OCI-LY1 (cell line): ENCODE results near the gene DUT.

Experiments used
- H2AFZ ChIP-seq: fragments of 200-600 bp; sonication (generic), shearing (Covaris generic); 2 replicates; pipeline ENCODE4 v1.6.0; 2014; ENCODE audit warnings: antibody characterized with exemption, mild to moderate bottlenecking, low read length
- H3F3A ChIP-seq: fragments of 200-600 bp; sonication (generic), shearing (Covaris generic); 2 replicates; pipeline ENCODE4 v1.6.0; 2014; ENCODE audit warnings: mild to moderate bottlenecking, antibody characterized with exemption, low read length, moderate library complexity; ENCODE audit not compliant: insufficient read depth
- H3K27ac ChIP-seq: fragments of 200-600 bp; sonication (generic); 2 replicates; pipeline ENCODE4 v1.5.1; 2014; ENCODE audit warnings: low read length, mixed run types, mild to moderate bottlenecking, low read depth; ENCODE audit not compliant: poor library complexity, severe bottlenecking
- H3K27me3 ChIP-seq: fragments of 200-600 bp; sonication (generic); 2 replicates; pipeline ENCODE4 v1.6.0; 2014; ENCODE audit warnings: antibody characterized with exemption, mild to moderate bottlenecking, low read length, moderate library complexity; ENCODE audit not compliant: insufficient read depth
- H3K36me3 ChIP-seq: fragments of 200-600 bp; sonication (generic); 2 replicates; pipeline ENCODE4 v1.6.1; 2014; ENCODE audit warnings: mild to moderate bottlenecking, antibody characterized with exemption, low read length, moderate library complexity, mixed read lengths; ENCODE audit not compliant: insufficient read depth
- H3K4me1 ChIP-seq: fragments of 200-600 bp; sonication (generic); 2 replicates; pipeline ENCODE4 v1.5.1; 2014; ENCODE audit warnings: mild to moderate bottlenecking, low read length, moderate library complexity; ENCODE audit not compliant: insufficient read depth, severe bottlenecking
- H3K4me2 ChIP-seq: fragments of 200-600 bp; sonication (generic), shearing (Covaris generic); 2 replicates; pipeline ENCODE4 v1.6.1; 2014; ENCODE audit warnings: low read length
- H3K4me3 ChIP-seq: fragments of 200-600 bp; sonication (generic); 2 replicates; pipeline ENCODE4 v1.5.1; 2014; ENCODE audit warnings: low read length, low read depth, mild to moderate bottlenecking, mixed read lengths; ENCODE audit not compliant: poor library complexity, severe bottlenecking
- H3K79me2 ChIP-seq: fragments of 200-600 bp; shearing (Covaris generic); 2 replicates; pipeline ENCODE4 v1.6.1; 2016; ENCODE audit warnings: mixed run types, low read length, mixed read lengths; ENCODE audit not compliant: insufficient read depth
- H3K9ac ChIP-seq: fragments of 200-600 bp; sonication (generic), shearing (Covaris generic); 2 replicates; pipeline ENCODE4 v1.6.1; 2014; ENCODE audit warnings: mild to moderate bottlenecking, low read length, mixed read lengths
- H3K9me2 ChIP-seq: fragments of 200-600 bp; sonication (generic), shearing (Covaris generic); 2 replicates; pipeline ENCODE4 v1.6.1; 2014; ENCODE audit warnings: low read depth, mild to moderate bottlenecking, low read length, mixed read lengths
- H3K9me3 ChIP-seq: fragments of 200-600 bp; shearing (Covaris generic); 2 replicates; pipeline ENCODE4 v1.6.1; 2014; ENCODE audit warnings: low read length, mixed read lengths
- H4K20me1 ChIP-seq: fragments of 200-600 bp; sonication (generic), shearing (Covaris generic); 2 replicates; pipeline ENCODE4 v1.6.0; 2016; ENCODE audit warnings: mild to moderate bottlenecking, low read length; ENCODE audit not compliant: insufficient read depth
- EZH2 ChIP-seq: fragments of 200-600 bp; sonication (generic), shearing (Covaris generic); IDR thresholded peaks from 2 replicates; pipeline ENCODE4 v1.8.0; 2017; ENCODE audit warnings: borderline replicate concordance, mixed run types, mild to moderate bottlenecking, antibody characterized with exemption, low read length, moderate library complexity, mixed read lengths
- TF ChIP-seq, protein P1 (sequence below): fragments of 200-600 bp; sonication (generic), shearing (Covaris generic); IDR thresholded peaks from 2 replicates; pipeline ENCODE4 v1.5.1; 2017; ENCODE audit warnings: mild to moderate bottlenecking, antibody characterized with exemption, low read length, moderate library complexity, mixed read lengths

Gene DUT

DNA sequence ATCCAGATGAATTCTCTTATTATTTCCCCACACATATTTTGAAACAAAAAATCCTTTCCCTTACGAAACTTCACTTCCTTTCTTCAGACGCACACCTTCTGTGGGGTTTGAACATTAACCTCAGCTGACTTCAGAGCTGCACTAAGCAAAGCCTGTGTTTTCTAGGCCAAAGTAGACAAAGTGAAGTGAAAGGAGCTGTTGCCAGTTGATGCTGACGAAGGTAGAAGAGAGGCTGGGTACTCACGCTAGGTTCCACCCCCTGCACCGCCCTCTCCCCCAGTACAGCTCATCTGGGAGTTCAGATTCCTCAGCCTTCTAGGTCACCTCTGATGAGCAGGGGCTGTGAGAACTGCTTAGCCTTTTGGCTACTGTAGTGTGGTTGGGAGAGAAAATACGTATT lies 24.1 kb downstream of the DUT start:
- TF ChIP-seq, protein P1, sequence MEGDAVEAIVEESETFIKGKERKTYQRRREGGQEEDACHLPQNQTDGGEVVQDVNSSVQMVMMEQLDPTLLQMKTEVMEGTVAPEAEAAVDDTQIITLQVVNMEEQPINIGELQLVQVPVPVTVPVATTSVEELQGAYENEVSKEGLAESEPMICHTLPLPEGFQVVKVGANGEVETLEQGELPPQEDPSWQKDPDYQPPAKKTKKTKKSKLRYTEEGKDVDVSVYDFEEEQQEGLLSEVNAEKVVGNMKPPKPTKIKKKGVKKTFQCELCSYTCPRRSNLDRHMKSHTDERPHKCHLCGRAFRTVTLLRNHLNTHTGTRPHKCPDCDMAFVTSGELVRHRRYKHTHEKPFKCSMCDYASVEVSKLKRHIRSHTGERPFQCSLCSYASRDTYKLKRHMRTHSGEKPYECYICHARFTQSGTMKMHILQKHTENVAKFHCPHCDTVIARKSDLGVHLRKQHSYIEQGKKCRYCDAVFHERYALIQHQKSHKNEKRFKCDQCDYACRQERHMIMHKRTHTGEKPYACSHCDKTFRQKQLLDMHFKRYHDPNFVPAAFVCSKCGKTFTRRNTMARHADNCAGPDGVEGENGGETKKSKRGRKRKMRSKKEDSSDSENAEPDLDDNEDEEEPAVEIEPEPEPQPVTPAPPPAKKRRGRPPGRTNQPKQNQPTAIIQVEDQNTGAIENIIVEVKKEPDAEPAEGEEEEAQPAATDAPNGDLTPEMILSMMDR, result no peak
- no peak for TF ChIP-seq EZH2
- H3K4me3 ChIP-seq, result no peak overlapping the region
- H4K20me1 ChIP-seq, result no peaks in the 10 kb centered on the region
- H3K79me2 ChIP-seq, result no peaks in the 10 kb centered on the region
- no peaks in the 10 kb centered on the region for H3K36me3 ChIP-seq
- no peaks in the 10 kb centered on the region for H3K27me3 ChIP-seq
- no peaks in the 10 kb centered on the region for H3K9me2 ChIP-seq
- H3K9me3 ChIP-seq, result no peaks in the 10 kb centered on the region
- no peak overlapping the region for H3K4me2 ChIP-seq
- no peak overlapping the region for H2AFZ ChIP-seq
- H3K27ac ChIP-seq, result no peak overlapping the region
- H3F3A ChIP-seq, result no peaks in the 10 kb centered on the region
- peaks cover 3% of the 10 kb centered on the region for H3K4me1 ChIP-seq
- no peak overlapping the region for H3K9ac ChIP-seq

DNA sequence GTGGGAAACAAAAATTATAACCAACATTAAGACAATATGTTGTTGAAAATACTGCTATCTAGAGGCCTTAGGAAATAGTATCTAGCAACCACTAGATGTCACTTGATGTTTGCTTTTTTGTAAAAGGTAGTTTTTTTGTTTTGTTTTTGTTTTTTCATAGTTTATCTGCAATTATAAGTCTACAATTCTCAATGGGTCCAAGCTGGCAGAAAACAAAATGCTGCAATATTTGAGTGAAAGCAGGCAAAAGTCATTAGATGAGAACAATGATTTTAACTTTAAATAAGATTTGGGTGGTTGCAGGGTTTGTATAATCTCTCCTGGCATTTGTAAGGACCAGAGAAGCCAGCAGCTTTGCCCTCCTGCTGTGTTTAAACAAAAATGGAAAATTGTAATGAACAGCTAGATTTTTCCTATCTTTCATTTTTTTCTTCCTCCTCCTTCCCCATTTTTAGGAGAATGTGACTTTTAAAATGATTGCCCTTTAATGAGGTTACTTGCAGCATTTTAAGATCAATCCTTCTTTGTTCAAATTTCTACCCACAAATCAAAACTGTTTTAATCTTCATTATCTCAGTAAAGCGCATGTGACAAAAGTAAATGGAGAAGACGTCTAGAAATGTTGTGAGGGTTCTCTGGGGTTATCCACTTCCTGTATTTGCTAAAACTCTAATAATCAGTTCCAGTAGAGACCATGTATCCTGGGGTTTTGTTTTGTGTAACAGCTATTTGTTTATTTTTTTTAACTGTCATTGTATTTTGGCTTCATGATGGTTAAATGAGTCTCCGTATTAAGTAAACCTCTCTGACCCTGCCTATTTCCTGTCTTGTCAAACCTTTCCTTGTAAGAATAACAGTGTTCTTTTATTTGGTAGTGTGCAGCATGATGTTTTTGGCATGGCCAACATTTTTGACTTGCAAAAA lies 27.3 kb downstream of the DUT start:
- Histone ChIP-seq H3K9ac (no peak overlapping the region), H2AFZ (no peak overlapping the region), H3K36me3 (no peaks in the 10 kb centered on the region), H3K9me3 (no peaks in the 10 kb centered on the region), H3K27ac (no peak overlapping the region), H3K27me3 (no peaks in the 10 kb centered on the region), H3K4me1 (peaks cover 3% of the 10 kb centered on the region), H4K20me1 (no peaks in the 10 kb centered on the region), H3K79me2 (no peaks in the 10 kb centered on the region), H3K4me2 (no peak overlapping the region), H3K4me3 (no peak overlapping the region), H3K9me2 (no peaks in the 10 kb centered on the region), H3F3A (no peaks in the 10 kb centered on the region)
- no peak for TF ChIP-seq EZH2
- TF ChIP-seq, protein P1, result peak; percentile 55; the same call in 1 of the 2 replicates

DNA sequence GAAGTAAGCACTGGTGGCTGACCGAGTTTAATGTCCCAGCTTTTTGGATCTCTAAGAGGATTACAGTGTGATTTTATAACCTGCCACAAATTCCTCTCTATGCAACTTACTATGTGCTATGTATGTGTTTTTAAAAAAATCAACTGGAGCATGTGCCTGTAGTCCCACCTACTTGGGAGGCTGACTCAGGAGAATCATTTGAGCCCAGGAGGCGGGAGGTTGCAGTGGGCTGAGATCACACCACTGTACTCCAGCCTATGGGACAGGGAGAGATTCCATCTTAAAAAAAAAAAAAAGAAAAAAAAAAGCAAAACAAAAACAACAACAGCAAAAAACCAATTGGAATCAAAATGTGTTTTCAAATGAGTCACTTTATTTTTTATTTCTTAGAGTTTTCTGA lies 29.6 kb downstream of the DUT start:
- no peaks in the 10 kb centered on the region for H3K36me3 ChIP-seq
- TF ChIP-seq EZH2, result no peak
- TF ChIP-seq, protein P1, result no peak
- peaks cover 3% of the 10 kb centered on the region for H3K4me1 ChIP-seq
- H3K79me2 ChIP-seq, result no peaks in the 10 kb centered on the region
- H3K4me3 ChIP-seq, result no peak overlapping the region
- no peaks in the 10 kb centered on the region for H3K9me3 ChIP-seq
- H3K9ac ChIP-seq, result no peak overlapping the region
- H3F3A ChIP-seq, result no peaks in the 10 kb centered on the region
- no peaks in the 10 kb centered on the region for H4K20me1 ChIP-seq
- H3K27ac ChIP-seq, result no peak overlapping the region
- no peak overlapping the region for H3K4me2 ChIP-seq
- no peaks in the 10 kb centered on the region for H3K27me3 ChIP-seq
- no peaks in the 10 kb centered on the region for H3K9me2 ChIP-seq
- no peak overlapping the region for H2AFZ ChIP-seq
